Activated naive CD4-positive, alpha-beta T cell treated with anti-CD3 and anti-CD28 coated beads for 36 hours (primary cell): Measurements from ENCODE around the gene UQCRC1. TPM values are rescaled to one million over a fixed set of nuclear protein-coding genes. Genes with fewer than 3 reads are reported as not detected.

Experiments
- CTCF ChIA-PET: fragments of 350-600 bp; sonication (Branson Sonifier 250); formaldehyde crosslinking; loops from one replicate; lab custom pipeline; 2021; ENCODE audit warnings: antibody characterized with exemption; lab: Charles Lee
- DNase-seq: peaks from one replicate; pipeline ENCODE4 v3.0.0-alpha.2; 2020
- H3K27ac Mint-ChIP-seq: one replicate; pipeline ENCODE4 v1.8.0; 2021; ENCODE audit warnings: mild to moderate bottlenecking, mixed read lengths
- H3K27me3 Mint-ChIP-seq: one replicate; pipeline ENCODE4 v1.8.0; 2021; ENCODE audit warnings: low read depth, mixed read lengths
- H3K36me3 Mint-ChIP-seq: one replicate; pipeline ENCODE4 v1.8.0; 2021; ENCODE audit warnings: low read depth, mixed read lengths
- H3K4me1 Mint-ChIP-seq: one replicate; pipeline ENCODE4 v1.8.0; 2021; ENCODE audit warnings: low read depth, mixed read lengths
- H3K4me3 Mint-ChIP-seq: one replicate; pipeline ENCODE4 v1.8.0; 2021; ENCODE audit warnings: mild to moderate bottlenecking, moderate library complexity, mixed read lengths
- H3K9me3 Mint-ChIP-seq: one replicate; pipeline ENCODE4 v1.8.0; 2021; ENCODE audit warnings: mixed read lengths
- intact Hi-C: fragments of 100-400 bp; cut with micrococcal nuclease; formaldehyde crosslinking; loops from one replicate; pipeline ENCODE4 v1.15.1; 2023
- total RNA-seq, 2 experiments: library from RNA; stranded (reverse); gene quantifications; one replicate each; pipeline ENCODE4 v1.2.3, GENCODE V29; 2021

The UQCRC1 gene
- total RNA-seq, 2 experiments from 2014 or later = 211 to 232 TPM

DNA sequence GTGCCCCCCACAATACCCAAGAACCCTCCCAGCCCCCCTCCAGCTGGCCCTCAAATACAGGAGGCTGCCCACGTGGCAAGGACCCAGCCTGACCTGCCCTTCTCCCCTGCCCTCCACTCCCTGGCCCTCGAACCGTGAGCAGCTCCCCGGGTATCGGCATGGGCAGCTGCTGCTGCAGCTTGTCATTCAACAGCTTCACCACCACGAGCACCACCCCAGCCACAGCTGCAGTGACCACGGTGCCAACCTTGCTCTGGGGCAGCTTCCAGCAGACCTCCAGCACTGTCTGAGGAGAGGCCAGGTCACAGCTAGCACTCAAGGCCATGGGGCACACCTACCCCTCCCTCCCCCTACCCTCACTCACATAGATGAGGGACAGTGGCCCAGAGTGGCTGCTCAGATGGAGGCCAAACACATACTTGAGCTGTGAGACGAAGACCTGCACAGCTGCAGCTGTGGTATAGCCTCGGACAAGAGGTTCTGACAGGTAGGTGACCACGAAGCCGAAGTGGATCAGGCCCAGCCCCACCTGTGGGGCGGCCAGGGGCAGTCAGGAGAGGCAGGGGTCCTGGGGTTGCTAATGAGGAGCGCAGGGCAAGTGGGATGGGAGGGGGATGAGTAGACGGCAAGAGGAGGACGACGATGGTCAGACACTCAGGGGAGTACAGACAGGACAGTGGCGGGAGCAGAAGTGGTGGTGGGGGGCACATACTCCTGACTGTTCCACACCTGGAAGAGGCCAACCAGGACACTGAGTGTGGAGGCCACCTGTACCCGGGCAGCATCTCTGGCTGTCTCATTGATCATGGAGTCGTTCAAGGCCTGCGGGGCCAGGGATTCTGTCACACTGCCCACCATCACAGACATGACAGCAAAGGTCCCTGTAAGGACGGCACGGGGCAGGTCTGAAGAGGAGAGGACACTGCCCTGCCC is 22.3 kb upstream of the UQCRC1 start:
- Mint-ChIP-seq H3K4me1 (peaks cover 15% of the 10 kb centered on the region), H3K27ac (no peak overlapping the region), H3K9me3 (no peaks in the 10 kb centered on the region), H3K4me3 (no peak overlapping the region), H3K36me3 (peaks cover 13% of the 10 kb centered on the region), H3K27me3 (no peaks in the 10 kb centered on the region)
- no peak for DNase-seq
- intact Hi-C loops = loop anchor here (10.0 kb wide), 1 partner anchor 187 kb away; the partner anchor contains the start of genes ATRIP, CCDC51 and TMA7
- CTCF ChIA-PET = no interaction called here

DNA sequence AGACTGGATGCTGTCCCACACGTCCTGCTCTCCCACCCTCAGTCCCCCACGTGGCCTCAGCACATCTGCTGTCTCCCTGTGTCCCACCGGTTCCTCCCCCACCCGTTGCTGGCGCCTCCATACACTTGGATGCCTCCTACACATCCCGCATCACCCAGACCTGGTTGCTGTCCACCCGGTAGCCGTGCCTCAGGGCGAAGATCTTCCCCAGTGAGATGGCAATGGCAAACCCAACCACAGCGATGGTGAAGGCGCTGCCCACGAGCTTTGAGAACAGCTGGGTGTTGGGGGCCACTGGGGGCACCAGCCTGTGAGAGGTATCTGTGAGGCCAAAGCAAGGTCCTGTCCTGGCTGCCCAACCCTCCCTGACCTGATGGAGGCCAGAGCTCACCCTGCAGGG is 21.4 kb upstream of the UQCRC1 start:
- Mint-ChIP-seq H3K27me3 (no peaks in the 10 kb centered on the region), H3K27ac (no peak overlapping the region), H3K9me3 (no peaks in the 10 kb centered on the region), H3K4me3 (no peak overlapping the region), H3K4me1 (peaks cover 9% of the 10 kb centered on the region), H3K36me3 (peaks cover 15% of the 10 kb centered on the region)
- CTCF ChIA-PET = no interaction called here
- DNase-seq = no peak
- intact Hi-C loops = loop anchor here (10.0 kb wide), 1 partner anchor 186 kb away; the partner anchor contains the start of genes ATRIP, CCDC51 and TMA7

- intact Hi-C loops = loop anchor here (10.0 kb wide), 1 partner anchor 186 kb away; the partner anchor contains the start of genes ATRIP, CCDC51 and TMA7
- peaks cover 15% of the 10 kb centered on the region for H3K36me3 Mint-ChIP-seq
- peaks cover 7% of the 10 kb centered on the region for H3K4me1 Mint-ChIP-seq
- CTCF ChIA-PET = no interaction called here
- no peak overlapping the region for H3K27ac Mint-ChIP-seq
- no peaks in the 10 kb centered on the region for H3K27me3 Mint-ChIP-seq
- no peak overlapping the region for H3K4me3 Mint-ChIP-seq
- DNase-seq = no peak
- no peaks in the 10 kb centered on the region for H3K9me3 Mint-ChIP-seq
These were observed 21.0 kb upstream of the UQCRC1 start for GRCh38 chr3:48630407-48630806.

DNA sequence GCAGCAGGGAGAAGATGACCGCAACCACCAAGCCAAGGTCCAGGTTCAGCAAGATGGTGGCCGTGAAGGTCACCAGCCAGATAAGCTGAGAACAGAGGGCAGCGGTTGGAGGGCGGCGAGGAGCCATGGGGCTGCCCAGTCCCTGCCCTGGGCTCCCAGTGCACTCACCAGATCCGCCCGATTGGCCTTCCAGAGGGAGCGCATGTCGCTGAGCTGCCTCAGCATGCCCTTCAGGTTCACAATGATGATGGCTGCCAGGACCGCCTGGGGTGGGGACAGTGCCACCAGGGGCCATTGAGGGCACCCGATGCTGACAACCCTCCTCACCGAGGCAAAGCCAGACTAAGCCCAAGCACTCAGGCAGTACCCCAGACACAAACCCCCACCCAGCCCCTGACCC is 20.4 kb upstream of the UQCRC1 start:
- peaks cover 15% of the 10 kb centered on the region for H3K36me3 Mint-ChIP-seq
- CTCF ChIA-PET = no interaction called here
- intact Hi-C loops = loop anchor here (10.0 kb wide), 1 partner anchor 185 kb away; the partner anchor contains the start of genes ATRIP, CCDC51 and TMA7

GRCh38 chr3:48628277-48629017 is 19.0 kb upstream of the UQCRC1 start:
- Mint-ChIP-seq H3K4me1 (peaks cover 6% of the 10 kb centered on the region), H3K27me3 (no peaks in the 10 kb centered on the region), H3K9me3 (no peaks in the 10 kb centered on the region), H3K4me3 (no peak overlapping the region), H3K27ac (no peak overlapping the region), H3K36me3 (peaks cover 15% of the 10 kb centered on the region)
- intact Hi-C loops = no loop called here
- CTCF ChIA-PET = no interaction called here
- DNase-seq = no peak

More for the DNA sequence above, 20.4 kb upstream of the UQCRC1 start:
- Mint-ChIP-seq H3K9me3 (no peaks in the 10 kb centered on the region), H3K27me3 (no peaks in the 10 kb centered on the region), H3K4me3 (no peak overlapping the region), H3K27ac (no peak overlapping the region), H3K4me1 (peaks cover 7% of the 10 kb centered on the region)
- no peak for DNase-seq

- H3K4me1 Mint-ChIP-seq = peaks cover 6% of the 10 kb centered on the region
- H3K27ac Mint-ChIP-seq = no peak overlapping the region
- H3K9me3 Mint-ChIP-seq = no peaks in the 10 kb centered on the region
- peaks cover 15% of the 10 kb centered on the region for H3K36me3 Mint-ChIP-seq
- H3K27me3 Mint-ChIP-seq = no peaks in the 10 kb centered on the region
- H3K4me3 Mint-ChIP-seq = no peak overlapping the region
- no peak for DNase-seq
- CTCF ChIA-PET = interaction anchor here (0.6 to 3.7 kb wide), 2 partner anchors 10 to 113 kb away, joined by 3 to 16 read pairs; partner anchors contain the start of gene SLC26A6
- intact Hi-C loops = no loop called here
These were observed 16.2 kb upstream of the UQCRC1 start for GRCh38 chr3:48625600-48625999.

- no peaks in the 10 kb centered on the region for H3K27me3 Mint-ChIP-seq
- CTCF ChIA-PET = interaction anchor here (1.4 to 3.7 kb wide), 2 partner anchors 11 to 62 kb away, joined by 4 to 16 read pairs; partner anchors contain the start of gene SLC26A6
- H3K27ac Mint-ChIP-seq = no peak overlapping the region
- no peaks in the 10 kb centered on the region for H3K9me3 Mint-ChIP-seq
- intact Hi-C loops = no loop called here
- H3K36me3 Mint-ChIP-seq = peaks cover 13% of the 10 kb centered on the region
- no peak overlapping the region for H3K4me3 Mint-ChIP-seq
- H3K4me1 Mint-ChIP-seq = peaks cover 6% of the 10 kb centered on the region
- no peak for DNase-seq
These were observed 15.3 kb upstream of the UQCRC1 start for GRCh38 chr3:48624767-48625166.

DNA sequence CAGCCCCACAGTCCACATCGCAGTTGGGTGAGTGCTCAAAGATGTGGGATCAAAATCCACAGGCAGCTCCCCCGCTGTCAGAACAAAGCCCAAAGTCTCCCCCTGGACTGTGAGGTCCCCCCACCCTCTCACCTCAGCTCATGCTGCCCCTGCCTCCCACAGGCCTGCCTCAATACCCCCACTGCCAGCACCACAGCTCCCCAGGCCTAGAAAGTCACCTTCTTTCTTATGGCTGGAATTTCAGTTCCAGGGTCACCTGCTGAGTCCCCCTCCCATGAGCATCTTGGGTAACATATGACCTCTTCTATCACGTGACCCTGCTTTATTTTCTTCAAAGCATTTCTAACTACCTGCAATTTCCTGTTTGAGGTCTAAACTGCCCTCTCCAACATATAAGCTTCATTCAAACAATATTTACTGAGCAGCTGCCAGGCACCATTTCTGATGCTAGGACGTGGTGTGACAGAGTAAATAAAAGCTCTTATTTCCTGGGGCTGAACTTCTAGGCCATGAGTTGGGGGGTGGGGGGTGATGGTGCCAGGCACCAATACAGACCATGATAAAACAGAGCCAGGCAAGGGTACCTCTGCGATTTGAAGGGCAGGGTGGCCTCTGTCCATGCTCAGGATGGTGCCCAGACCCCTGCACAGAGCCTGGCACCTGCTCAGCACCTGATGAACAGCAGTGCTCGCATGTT is 14.6 kb upstream of the UQCRC1 start:
- DNase-seq = no peak
- Mint-ChIP-seq H3K36me3 (peaks cover 12% of the 10 kb centered on the region), H3K4me3 (no peak overlapping the region), H3K27me3 (no peaks in the 10 kb centered on the region), H3K9me3 (no peaks in the 10 kb centered on the region), H3K4me1 (peaks cover 6% of the 10 kb centered on the region), H3K27ac (no peak overlapping the region)
- intact Hi-C loops = no loop called here
- CTCF ChIA-PET = interaction anchor here (0.6 to 3.7 kb wide), 5 partner anchors 11 to 66 kb away, joined by 4 to 16 read pairs (median 5); partner anchors contain the start of gene SLC26A6

DNA sequence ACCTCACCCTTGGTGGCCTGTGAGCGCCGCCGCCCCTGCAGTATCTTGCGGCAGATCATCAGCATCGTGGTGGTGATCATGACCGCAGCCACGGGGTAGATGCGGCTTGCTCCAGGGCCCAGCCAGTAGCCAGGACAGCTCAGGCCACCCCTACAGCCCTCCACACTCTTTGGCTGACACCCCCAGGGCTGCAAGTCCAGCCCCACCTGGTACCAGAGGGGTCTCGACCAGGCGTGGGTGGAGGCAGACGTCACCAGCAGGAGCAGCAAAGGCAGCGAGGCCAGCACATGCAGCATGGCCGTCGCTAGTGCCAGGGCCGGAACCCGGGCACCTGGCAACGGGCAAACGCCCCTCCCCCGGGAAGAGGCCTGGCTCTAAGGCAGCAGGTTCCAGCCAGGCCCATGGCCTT is 12.0 kb upstream of the UQCRC1 start, which contains the start of gene TMEM89:
Gene TMEM89, minus strand, starts transcription at position 309 of the 409 bp plus-strand sequence. Its CDS starts 13 bp downstream, at position 296.
- Mint-ChIP-seq H3K27me3 (no peaks in the 10 kb centered on the region), H3K4me3 (no peak within 1 kb of the TSS), H3K36me3 (peaks cover 7% of the 10 kb centered on the region), H3K4me1 (peaks cover 6% of the 10 kb centered on the region), H3K9me3 (peaks cover 16% of the 10 kb centered on the region), H3K27ac (no peak within 1 kb of the TSS)
- DNase-seq = no peak
- intact Hi-C loops = no loop called here
- CTCF ChIA-PET = interaction anchor here (0.6 kb wide), 1 partner anchor 222 kb away, joined by 6 read pairs; no protein-coding TSS in a partner anchor

GRCh38 chr3:48619541-48620524 is 10.4 kb upstream of the UQCRC1 start:
- Mint-ChIP-seq H3K27ac (no peak overlapping the region), H3K4me3 (no peak overlapping the region), H3K36me3 (peaks cover 6% of the 10 kb centered on the region), H3K27me3 (no peaks in the 10 kb centered on the region), H3K9me3 (peaks cover 16% of the 10 kb centered on the region), H3K4me1 (peaks cover 6% of the 10 kb centered on the region)
- DNase-seq = no peak
- CTCF ChIA-PET = no interaction called here
- intact Hi-C loops = no loop called here

DNA sequence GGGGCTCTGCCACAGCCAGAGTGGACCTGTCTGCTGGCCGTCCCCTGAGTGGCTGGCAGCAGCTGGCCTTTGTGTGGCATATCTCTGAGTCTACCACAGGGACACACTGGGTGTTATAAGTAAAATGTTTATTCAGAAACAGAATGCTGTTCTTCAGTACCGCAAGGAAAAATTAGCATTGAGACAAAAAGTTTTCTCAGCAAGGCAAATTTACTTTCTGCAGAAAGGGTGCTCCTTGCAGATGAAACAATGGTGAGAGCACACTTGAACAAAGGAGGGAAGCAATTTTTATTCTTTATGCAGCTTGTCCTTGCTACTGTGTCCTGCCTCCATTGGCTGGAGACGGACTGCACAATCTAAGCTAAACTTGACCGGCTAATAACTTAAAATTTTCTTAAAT is 8.1 kb upstream of the UQCRC1 start:
- H3K27me3 Mint-ChIP-seq = no peaks in the 10 kb centered on the region
- peaks cover 16% of the 10 kb centered on the region for H3K9me3 Mint-ChIP-seq
- peaks cover 9% of the 10 kb centered on the region for H3K4me1 Mint-ChIP-seq
- H3K36me3 Mint-ChIP-seq = peaks cover 6% of the 10 kb centered on the region
- H3K27ac Mint-ChIP-seq = no peak overlapping the region
- no peak for DNase-seq
- no peak overlapping the region for H3K4me3 Mint-ChIP-seq
- CTCF ChIA-PET = interaction anchor here (0.7 kb wide), 1 partner anchor 25 kb away, joined by 3 read pairs; no protein-coding TSS in a partner anchor
- intact Hi-C loops = no loop called here
